HG02970 (cell line): Measurements from ENCODE around the gene CCDC57.

ENCODE experiments used
- ATAC-seq: cut with Tn5 transposase; IDR thresholded peaks from one replicate; pipeline ENCODE4 v1.9.1; 2021; ENCODE audit warnings: mild to moderate bottlenecking, moderate library complexity, moderate number of reproducible peaks; ENCODE audit not compliant: unreplicated experiment, low FRiP score

CCDC57 gene

DNA sequence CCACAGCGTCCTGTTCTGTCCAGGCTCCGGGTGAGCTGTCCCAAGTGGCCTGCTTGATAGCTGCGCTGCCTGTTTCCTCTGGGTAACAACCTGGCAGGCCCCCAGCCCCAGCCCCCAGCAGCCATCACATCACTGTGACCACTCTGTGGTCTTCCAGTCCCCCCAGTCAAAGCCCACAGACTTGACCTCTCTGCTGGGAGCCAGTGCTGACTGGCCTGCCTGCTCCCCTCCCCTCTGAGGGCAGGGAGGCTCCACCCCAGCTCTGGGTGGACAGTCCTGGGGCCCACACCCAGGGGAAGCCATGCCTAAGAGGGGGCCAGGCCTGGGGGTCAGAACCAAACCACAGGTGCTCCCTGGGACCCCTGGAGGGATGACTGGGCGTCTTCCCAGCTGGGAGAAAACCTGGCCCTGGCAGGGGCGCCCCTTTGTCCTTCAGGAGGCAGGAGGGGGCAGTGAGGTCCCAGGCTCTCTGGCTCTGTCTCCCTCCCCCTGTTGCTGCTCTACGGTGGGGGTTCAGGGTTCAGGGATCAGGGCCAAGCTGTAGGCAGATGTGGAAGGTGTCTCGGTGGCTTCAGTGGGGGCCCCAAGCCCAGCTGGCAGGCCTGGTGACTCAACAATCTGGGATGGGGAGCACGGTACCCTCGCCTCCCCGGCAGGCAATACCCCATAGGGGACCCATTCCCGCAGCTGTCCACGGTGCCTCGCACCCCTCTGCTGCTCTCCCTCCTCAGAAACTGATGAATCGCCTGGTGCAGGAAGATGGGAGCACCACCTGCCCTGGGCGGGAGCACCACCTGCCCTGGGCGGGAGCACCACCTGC lies 14.4 kb upstream of the CCDC57 start:
- no peak for ATAC-seq

- ATAC-seq: no peak
Measured at GRCh38 chr17:82226146-82226808, 13.6 kb upstream of the CCDC57 start.

- no peak for ATAC-seq
Measured at GRCh38 chr17:82225368-82226029, 12.9 kb upstream of the CCDC57 start.

DNA sequence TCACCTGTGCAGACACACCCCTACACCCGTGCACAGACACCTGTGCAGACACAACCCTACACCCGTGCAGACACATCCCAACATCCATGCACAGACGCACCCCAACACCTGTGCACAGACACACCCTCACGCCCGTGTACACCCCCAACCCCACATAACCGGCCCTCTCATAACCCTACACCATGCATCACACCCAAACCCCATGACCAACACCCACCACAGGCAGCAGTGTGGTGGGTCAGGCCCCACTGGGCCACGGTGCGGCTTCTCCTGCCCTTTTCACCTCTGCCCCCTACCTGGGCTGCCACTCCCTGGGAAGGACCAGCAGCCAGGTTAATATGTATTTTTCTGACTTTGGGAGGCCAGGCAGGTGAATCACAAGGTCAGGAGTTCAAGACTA lies 12.0 kb upstream of the CCDC57 start:
- ATAC-seq: no peak

- no peak for ATAC-seq
Measured at GRCh38 chr17:82223517-82223916, 10.9 kb upstream of the CCDC57 start.

- no peak for ATAC-seq
Measured at GRCh38 chr17:82222816-82223215, 10.2 kb upstream of the CCDC57 start.

DNA sequence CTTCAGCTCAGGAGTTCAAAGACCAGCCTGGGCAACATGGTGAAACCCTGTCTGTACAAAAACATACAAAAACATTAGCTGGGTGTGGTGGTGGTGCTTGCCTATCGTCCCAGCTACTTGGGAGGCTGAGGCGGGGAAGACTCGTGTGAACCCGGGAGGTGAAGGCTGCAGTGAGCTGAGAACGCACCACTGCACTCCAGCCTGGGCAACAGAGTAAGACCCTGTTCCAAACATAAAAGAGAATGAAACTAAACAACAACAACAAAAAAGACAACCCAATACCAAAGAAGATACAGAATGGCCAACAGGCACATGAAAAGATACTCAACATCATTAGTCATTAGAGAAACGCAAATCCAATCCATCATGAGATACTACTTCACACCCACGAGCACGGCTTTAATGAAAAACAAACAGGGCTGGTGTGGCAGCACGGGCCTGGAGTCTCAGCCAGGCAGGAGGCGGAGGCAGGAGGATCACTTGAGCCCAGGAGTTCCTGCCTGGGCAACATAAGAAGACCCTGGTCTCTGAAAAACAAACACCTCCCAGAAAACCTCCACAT lies 8.8 kb upstream of the CCDC57 start:
- ATAC-seq: no peak

DNA sequence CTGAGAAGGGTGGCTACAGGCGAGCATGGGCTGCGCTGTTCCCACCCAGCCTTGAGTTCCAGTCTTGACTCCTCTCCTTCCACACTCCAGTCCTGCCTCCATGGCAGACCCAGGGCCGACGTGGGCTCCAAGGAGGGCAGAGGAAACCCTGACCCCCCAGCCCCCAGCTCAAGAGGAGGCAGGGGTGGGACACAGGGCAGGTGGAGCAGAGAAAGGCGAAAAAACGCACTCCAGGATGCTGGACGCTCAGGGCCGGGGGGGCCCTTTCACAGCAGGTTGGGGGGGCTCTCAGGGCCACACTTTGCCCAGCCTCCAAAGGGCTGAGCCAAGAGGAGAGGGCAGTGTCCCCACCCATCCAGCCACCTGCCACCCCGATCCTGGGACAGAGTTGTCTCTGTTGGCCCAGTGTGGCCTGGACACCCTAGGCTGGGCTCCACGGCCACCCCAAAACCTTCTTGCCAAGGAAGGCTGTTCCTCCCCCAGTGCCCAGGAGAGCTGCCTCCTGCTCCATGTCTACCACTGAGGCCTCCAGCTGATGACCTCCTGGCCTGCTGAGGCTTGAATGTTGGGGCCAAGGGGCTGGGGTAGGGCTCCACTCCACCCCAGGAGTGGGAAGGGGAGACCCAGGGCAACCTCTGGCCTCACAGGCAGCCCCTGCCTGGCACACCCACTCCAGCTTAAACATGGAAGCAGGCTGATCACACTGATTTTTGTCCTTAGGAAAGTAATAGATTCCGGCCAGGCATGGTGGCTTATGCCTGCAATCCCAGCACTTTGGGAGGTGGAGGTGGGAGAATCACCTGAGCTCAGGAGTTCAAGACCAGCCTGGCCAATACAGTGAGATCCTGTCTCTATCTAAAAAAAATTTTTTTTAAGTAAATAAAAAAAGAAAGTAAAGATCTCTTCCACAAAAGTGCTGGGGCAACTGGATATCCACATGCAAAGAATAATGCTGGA lies 7.4 kb upstream of the CCDC57 start:
- no peak for ATAC-seq

GRCh38 chr17:82219083-82219482 lies 6.4 kb upstream of the CCDC57 start:
- no peak for ATAC-seq

DNA sequence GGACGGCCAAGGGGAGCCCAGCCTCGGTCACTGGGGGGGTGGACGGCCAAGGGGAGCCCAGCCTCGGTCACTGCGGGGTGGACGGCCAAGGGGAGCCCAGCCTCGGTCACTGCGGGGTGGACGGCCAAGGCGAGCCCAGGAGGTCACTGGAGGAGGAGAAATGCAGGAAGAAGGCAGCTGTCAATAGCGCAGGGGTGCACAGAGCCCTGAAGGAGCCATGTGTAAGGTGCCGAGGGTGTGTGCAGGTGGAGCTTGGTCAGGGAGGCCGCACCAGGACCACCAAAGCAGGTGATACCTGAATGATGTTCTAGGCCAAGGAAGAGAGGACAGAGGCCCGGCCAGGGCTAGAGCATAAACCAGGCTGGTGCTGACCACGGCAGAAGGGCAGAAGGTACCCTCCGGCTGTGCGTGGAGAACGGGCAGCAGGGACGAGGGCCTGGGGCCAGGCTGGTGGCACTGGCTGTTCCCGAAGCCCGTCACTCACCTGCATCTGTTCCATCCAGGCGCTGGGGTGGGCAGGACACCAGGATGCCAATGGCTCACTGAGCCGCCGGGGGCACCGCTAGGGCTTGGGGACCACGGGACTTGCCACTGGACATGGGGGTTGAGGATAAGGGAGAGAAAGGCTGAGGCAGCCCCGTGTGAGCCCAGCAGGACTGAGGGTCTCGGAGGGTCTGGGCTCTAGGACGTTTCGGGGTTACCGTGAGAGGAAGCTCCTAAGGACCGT lies 5.9 kb upstream of the CCDC57 start:
- no peak for ATAC-seq

DNA sequence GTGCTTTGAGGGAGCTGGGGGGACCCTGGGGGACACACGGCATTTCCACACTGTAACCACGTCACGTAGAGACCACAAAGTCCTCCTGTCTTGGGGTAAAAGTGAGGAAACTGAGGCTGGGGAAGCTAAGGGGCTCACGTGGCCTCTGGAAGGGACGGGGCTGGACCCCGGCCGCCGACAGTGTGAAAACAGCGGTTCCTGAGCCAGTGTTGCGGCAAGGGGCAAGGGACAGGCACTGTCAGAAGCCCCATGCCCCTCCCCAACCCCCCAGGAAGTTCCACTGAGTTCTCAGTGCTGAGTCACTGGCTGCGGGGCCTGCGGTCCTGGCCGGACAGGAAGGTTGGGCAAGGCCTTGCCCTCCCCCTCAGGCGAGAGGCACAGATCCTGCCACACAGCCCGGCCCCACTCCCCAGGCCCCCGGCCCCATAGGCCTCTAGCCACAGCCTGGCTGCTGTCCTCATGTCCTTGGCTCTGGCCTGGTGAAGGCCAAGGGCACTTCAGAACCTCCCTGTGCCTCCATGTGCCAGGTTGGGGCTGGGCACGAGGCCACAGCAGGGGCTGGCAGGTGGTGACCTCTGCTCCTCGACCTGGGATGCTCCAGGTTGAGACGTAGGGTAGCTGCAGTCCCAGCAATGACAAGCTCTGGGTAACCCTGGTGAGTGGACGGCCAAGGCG lies 5.0 kb upstream of the CCDC57 start:
- ATAC-seq: no peak

DNA sequence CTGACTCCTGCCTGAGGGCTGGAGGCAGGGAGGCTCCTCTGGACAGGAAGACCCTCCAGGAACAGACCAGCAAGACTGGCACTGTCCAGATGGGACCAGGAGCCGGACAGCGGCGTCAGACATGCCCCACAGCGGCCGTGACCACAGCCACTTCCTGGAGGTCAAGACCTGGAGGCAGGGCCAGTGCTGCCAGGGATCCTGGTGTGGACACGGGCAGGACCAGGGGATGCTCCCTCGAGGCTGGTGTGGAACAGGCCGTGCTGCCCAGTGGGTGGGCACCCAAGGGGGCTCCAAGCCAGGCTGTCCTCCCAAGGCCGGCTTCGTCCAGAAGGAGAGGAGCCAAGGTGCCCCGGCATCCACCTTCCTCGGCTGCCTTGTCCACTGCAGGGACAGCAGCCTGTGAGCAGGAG lies 4.5 kb upstream of the CCDC57 start:
- ATAC-seq: no peak

DNA sequence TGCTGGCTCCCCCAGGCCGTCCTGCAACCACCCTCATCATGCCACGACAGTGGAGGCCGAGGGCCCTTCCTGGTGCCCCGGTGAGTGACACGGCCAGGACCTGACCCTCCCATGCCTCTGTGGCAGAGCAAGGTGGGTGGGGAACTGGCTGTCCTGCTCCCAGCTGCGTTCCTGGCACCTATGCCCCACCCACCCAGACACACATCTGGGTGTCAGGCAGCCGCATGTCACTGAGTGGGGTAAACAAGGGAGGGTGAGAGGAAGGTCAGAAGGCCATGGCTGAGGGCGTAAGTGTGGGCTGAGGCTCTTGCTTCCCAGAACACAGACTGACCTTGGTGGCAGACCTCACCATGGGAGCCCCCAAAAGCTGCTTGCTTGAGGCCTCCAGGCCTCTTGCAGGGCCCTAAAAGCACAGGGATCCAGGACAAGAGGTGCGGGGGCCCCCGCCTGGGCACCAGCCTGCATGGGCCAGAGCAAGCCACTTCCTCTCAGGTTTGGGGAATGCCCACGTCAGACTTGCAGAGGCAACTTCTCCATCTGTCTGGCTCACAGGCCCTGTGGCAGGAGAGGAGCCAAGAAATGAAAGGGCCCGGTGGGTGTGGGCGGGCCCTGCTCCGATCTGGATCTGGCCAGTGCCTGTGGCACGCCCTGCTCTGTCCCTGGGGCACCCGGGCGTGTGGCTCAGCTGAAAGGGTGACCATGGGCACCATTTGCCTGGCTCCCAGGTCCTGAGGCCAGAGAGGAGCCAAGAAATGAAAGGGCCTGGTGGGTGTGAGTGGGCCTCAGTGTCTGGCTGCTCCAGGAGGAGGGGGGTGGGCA lies 3.9 kb upstream of the CCDC57 start:
- ATAC-seq: no peak

DNA sequence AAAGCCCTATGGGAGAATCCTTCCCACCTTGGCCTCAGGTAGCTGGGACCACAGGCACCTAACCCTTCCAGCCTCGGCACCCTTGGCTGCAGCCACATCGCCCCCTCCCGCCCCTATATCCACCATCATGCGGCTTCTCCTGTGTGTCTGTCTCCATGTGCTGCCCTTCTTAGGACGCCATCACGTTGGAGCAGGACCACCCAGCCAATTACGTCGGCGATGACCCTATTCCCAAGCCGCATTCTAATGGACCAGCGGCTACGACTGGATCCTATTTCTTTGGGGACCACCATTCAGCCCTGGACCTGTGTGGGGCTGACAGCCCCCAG lies 3.3 kb upstream of the CCDC57 start:
- ATAC-seq: no peak

DNA sequence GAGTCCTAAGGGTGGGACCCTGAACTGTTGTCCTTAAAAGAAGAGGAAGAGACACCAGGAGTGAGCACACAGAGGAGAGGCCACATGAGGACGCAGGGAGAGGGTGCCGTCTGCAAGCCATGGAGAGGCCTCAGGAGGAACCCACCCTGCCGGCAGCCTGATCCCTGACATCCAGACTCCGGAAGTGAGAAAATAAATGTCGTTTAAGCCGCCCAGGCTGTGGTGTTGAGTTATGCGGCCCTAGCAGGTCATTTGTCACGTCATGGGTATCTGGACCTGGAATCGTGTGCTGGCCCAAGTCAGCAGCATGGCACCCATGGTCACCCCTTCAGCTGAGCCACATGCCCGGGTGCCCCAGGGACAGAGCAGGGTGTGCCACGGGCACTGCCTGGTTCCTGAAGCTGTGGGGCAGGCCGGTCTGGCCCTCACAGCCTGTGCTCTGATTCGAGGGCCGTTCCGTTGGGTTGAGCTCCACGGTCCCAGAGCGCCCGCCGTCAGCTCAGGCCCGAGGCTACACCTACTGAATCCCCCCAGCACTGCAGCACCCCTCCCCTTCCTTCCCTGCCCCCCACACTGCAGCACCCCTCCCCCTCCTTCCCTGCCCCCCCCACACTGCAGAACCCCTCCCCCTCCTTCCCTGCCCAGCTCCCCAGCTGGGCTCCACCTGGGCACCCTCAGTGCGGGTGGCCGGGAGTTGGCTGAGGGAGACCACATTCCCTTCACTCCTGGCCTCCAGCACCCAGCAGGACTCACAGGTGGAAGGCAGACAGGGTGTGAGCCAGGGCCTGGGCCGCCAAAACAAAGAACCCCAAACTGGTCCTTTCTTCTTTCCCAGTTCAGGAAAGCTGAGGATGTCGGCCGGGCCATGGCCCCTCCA lies 2.7 kb upstream of the CCDC57 start:
- ATAC-seq: no peak

DNA sequence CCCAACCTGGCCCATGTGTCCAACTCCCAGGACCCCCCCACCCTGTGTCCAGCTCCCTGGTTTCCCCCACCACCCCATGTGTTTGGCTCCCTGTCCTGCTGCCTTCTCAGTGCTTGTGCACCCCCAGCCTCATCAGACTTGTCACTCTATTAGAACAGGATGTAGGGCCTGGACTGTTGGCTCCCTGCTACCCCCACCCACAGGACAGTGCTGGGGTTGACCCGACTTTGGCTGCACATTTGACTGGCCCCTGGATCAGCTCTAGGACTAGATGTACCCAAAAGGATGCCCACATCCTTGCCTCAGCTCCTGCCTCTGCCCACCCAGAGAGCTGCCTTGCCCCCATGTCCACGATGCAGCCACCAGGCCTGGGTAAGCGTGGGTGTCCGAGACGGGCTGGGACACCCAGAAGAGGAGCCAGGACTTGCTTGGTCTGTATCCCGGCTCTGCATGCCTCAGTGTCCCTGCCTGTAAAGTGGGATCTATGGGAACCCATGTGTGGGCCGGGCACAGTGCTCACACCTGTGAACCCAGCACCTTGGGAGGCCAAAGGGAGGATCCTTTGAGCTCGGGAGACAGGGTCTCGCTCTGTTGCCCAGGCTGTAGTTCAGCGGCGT lies 1.5 kb upstream of the CCDC57 start:
- ATAC-seq: no peak
